ENCODE data around the gene RRP8.

DNA sequence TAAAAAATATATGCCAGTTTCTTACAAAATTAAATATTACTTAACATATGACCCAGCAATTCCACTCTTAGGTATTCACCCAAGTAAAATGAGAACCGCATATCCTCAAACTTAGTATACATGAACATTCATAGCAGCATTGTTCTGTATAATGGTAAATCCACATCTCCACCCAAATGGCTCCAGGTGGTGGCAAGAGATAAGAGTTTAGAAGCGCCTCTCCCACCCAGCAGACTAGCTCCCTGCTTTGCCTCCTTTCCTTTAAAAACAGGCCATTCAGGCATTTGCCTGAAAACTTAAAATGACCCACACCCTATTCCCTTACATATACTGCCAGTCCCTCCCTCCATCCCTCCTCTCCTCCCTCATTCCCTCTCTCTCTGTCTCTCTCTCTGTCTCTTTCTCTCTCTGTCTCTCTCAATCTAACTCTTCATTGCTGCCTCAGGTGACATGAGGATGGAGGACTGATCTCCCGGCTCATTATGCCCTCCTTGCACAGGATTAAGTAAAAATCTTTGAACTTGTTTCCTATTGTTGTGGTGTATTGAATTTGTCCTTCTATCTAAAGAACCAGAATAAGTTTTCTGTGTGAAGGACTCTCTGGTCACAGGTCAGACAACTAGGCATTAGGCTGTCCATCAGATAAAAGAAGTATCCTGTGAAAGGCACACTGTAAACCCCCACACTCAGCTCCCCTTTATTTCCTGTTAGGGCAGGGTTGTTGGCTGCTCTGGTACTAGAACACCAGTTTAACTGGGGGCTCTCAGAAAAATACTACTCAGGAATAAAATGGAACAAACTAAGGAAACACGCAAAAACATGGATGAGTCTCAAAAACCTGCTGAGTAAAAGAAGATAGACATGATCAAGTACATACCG lies 48.3 kb downstream of the RRP8 start:
- TF ChIP-seq, protein P1, sequence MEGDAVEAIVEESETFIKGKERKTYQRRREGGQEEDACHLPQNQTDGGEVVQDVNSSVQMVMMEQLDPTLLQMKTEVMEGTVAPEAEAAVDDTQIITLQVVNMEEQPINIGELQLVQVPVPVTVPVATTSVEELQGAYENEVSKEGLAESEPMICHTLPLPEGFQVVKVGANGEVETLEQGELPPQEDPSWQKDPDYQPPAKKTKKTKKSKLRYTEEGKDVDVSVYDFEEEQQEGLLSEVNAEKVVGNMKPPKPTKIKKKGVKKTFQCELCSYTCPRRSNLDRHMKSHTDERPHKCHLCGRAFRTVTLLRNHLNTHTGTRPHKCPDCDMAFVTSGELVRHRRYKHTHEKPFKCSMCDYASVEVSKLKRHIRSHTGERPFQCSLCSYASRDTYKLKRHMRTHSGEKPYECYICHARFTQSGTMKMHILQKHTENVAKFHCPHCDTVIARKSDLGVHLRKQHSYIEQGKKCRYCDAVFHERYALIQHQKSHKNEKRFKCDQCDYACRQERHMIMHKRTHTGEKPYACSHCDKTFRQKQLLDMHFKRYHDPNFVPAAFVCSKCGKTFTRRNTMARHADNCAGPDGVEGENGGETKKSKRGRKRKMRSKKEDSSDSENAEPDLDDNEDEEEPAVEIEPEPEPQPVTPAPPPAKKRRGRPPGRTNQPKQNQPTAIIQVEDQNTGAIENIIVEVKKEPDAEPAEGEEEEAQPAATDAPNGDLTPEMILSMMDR (conservative IDR thresholded peaks at IDR 0.05; ENCODE audit: low read length): no peak
- TF ChIP-seq EZH2phosphoT487 (IDR thresholded peaks at IDR 0.05; ENCODE audit: borderline replicate concordance, low read depth, low read length): no peak
